ENCODE data around the gene TBC1D5. TPM values are rescaled to one million over a fixed set of nuclear protein-coding genes. Genes with fewer than 3 reads are reported as not detected.

The TBC1D5 gene
- total RNA-seq, 1 donor from 2014 or later: 55.6 TPM

DNA sequence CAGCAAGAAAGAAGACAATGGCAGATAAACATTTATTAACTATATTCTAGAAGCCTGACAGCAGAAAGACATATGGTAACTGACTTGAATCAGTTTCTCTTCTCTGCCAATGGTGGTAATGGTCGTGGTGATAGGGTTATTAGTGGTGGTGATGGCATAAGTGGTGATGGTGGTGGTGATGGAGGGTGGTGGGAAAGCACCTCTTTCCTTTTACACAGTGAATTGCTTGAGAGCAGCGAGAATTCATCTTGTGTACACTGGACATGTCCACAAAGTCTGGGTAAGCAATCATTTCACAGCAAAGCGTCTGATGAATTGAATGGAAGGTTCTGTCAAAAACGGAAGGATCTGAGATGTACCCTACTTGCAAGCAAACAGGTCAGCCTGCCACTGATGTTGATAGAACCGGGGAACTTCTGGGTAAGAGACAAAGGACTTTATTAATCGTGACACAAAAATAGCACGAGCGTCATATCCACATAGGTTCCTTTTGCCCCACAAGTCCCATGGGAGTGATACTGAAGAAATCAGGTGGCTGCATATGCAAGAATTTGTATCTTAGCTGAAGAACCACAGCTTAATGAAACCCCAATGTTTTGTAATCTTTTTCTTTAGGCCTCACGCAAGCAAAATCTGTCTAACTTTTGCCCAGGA lies 23.5 kb upstream of the TBC1D5 start:
- H3K36me3 Mint-ChIP-seq (ENCODE audit: insufficient read depth): no peaks in the 10 kb centered on the region
- H3K27ac Mint-ChIP-seq: no peak overlapping the region
- H3K27me3 Mint-ChIP-seq: no peaks in the 10 kb centered on the region
- H3K4me3 Mint-ChIP-seq (ENCODE audit: low read depth): no peak overlapping the region
- H3K9me3 Mint-ChIP-seq (ENCODE audit: low read depth): no peaks in the 10 kb centered on the region
- no peaks in the 10 kb centered on the region for H3K4me1 Mint-ChIP-seq (ENCODE audit: low read depth)
- TF ChIP-seq, protein P1, sequence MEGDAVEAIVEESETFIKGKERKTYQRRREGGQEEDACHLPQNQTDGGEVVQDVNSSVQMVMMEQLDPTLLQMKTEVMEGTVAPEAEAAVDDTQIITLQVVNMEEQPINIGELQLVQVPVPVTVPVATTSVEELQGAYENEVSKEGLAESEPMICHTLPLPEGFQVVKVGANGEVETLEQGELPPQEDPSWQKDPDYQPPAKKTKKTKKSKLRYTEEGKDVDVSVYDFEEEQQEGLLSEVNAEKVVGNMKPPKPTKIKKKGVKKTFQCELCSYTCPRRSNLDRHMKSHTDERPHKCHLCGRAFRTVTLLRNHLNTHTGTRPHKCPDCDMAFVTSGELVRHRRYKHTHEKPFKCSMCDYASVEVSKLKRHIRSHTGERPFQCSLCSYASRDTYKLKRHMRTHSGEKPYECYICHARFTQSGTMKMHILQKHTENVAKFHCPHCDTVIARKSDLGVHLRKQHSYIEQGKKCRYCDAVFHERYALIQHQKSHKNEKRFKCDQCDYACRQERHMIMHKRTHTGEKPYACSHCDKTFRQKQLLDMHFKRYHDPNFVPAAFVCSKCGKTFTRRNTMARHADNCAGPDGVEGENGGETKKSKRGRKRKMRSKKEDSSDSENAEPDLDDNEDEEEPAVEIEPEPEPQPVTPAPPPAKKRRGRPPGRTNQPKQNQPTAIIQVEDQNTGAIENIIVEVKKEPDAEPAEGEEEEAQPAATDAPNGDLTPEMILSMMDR (IDR thresholded peaks at IDR 0.05; ENCODE audit: unreplicated experiment): no peak
- DNase-seq (ENCODE audit: low spot score, unreplicated experiment): no peak

DNA sequence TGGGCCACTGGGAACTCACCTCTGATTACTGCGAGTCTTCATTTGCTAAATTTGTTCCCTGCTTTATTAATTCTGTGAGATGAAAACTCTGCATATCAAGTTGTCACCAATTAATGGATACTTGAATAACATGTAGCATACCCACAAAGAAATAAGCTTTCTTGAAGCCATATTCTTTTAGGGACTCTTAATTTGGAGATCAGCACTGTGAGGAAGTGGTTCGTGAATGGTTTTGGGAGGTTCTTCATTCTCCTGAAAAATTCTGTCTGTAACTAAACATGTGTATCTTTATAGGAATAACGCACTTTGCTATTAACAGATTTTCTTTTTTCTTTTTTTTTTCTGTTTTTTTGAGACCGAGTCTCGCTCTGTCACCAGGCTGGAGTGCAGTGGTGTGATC lies 19.1 kb upstream of the TBC1D5 start:
- H3K27ac Mint-ChIP-seq: no peak overlapping the region
- TF ChIP-seq, protein P1 (IDR thresholded peaks at IDR 0.05; ENCODE audit: unreplicated experiment): no peak
- no peak for DNase-seq (ENCODE audit: low spot score, unreplicated experiment)

DNA sequence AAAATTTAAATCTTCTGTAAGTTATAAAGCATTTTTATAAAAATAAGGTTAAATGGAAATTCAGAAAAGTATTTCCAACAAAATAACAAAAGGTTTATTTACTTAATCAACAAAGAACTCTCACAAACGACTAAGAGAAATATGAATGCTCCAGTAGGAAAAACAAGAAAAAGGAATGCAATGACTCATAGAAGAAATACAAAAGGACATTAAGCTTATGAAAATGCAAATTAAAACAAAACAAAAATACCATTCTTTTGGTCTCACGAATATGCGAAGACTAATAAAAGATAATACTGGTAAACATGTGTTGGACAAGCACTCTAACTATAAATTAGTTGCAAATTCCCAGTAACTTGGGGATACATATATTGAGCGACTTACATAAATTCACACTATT lies 17.5 kb upstream of the TBC1D5 start:
- no peaks in the 10 kb centered on the region for H3K4me1 Mint-ChIP-seq (ENCODE audit: low read depth)
- H3K27ac Mint-ChIP-seq: no peak overlapping the region
- H3K9me3 Mint-ChIP-seq (ENCODE audit: low read depth): no peaks in the 10 kb centered on the region
- no peaks in the 10 kb centered on the region for H3K36me3 Mint-ChIP-seq (ENCODE audit: insufficient read depth)
- DNase-seq (ENCODE audit: low spot score, unreplicated experiment): no peak
- H3K27me3 Mint-ChIP-seq: no peaks in the 10 kb centered on the region
- H3K4me3 Mint-ChIP-seq (ENCODE audit: low read depth): no peak overlapping the region
- TF ChIP-seq, protein P1 (IDR thresholded peaks at IDR 0.05; ENCODE audit: unreplicated experiment): no peak

More for the DNA sequence above, 19.1 kb upstream of the TBC1D5 start:
- no peaks in the 10 kb centered on the region for H3K4me1 Mint-ChIP-seq (ENCODE audit: low read depth)
- no peaks in the 10 kb centered on the region for H3K9me3 Mint-ChIP-seq (ENCODE audit: low read depth)
- H3K27me3 Mint-ChIP-seq: no peaks in the 10 kb centered on the region
- H3K36me3 Mint-ChIP-seq (ENCODE audit: insufficient read depth): no peaks in the 10 kb centered on the region
- no peak overlapping the region for H3K4me3 Mint-ChIP-seq (ENCODE audit: low read depth)

DNA sequence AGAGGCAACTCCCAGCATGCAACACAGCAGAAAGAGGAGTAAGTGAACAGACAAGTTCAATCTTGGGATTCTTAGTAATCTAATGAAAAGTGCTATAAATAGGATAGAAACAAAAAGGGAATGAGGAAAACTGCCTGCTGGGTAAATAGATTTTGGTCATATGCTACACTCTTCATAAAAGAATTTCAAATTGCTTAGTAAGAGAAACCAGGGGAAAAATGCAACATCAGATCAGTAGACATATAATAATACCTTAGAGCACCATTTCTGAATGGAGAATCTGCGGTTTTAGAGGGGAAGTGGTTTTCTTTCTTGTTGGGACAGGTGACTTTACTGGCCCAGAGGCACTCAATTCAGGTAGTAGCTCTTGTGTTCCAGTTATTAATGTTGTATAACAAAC lies 13.4 kb upstream of the TBC1D5 start:
- no peak overlapping the region for H3K4me3 Mint-ChIP-seq (ENCODE audit: low read depth)
- H3K36me3 Mint-ChIP-seq (ENCODE audit: insufficient read depth): no peaks in the 10 kb centered on the region
- no peaks in the 10 kb centered on the region for H3K4me1 Mint-ChIP-seq (ENCODE audit: low read depth)

DNA sequence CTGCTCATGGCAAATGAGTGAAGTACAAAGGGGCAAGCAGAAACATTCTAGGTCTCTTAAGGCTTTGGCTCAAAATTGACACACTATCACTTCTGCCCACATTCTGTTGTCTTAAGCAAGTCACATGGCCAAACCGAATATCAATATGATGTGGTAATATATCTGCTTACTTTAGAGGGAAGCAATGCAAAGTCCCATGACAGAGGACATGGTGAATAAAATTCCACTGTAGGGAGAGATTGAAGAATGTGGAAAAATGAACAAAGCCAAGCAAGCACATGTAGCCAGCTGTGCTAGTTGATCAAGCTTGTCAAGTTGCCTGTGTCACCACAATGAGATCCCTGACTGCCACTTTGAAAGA lies 11.2 kb upstream of the TBC1D5 start:
- Mint-ChIP-seq H3K4me1 (ENCODE audit: low read depth) (no peaks in the 10 kb centered on the region), H3K9me3 (ENCODE audit: low read depth) (no peaks in the 10 kb centered on the region), H3K4me3 (ENCODE audit: low read depth) (no peak overlapping the region), H3K36me3 (ENCODE audit: insufficient read depth) (no peaks in the 10 kb centered on the region), H3K27ac (no peak overlapping the region), H3K27me3 (no peaks in the 10 kb centered on the region)
- no peak for DNase-seq (ENCODE audit: low spot score, unreplicated experiment)
- TF ChIP-seq, protein P1 (IDR thresholded peaks at IDR 0.05; ENCODE audit: unreplicated experiment): no peak

More for the DNA sequence above, 13.4 kb upstream of the TBC1D5 start:
- Mint-ChIP-seq H3K27me3 (no peaks in the 10 kb centered on the region), H3K27ac (no peak overlapping the region), H3K9me3 (ENCODE audit: low read depth) (no peaks in the 10 kb centered on the region)
- TF ChIP-seq, protein P1 (IDR thresholded peaks at IDR 0.05; ENCODE audit: unreplicated experiment): no peak
- DNase-seq (ENCODE audit: low spot score, unreplicated experiment): no peak
